Caco-2 (cell line): ENCODE data around the gene EAF1. TPM values are rescaled to one million over a fixed set of nuclear protein-coding genes. Genes with fewer than 3 reads are reported as not detected.

Source experiments
- BruUV-seq: library from RNA; stranded (reverse); fragments of 400-500 nt; replicated peaks from 2 replicates; lab custom pipeline; 2021; lab: Mats Ljungman, UMichigan
- CTCF ChIA-PET: fragments of 300-600 bp; sonication (Branson Sonifier 250); formaldehyde crosslinking; loops from one replicate; lab custom pipeline; 2022; ENCODE audit warnings: antibody characterized with exemption; lab: Charles Lee
- POLR2A ChIA-PET: fragments of 300-600 bp; sonication (Branson Sonifier 250); formaldehyde crosslinking; loops from one replicate; lab custom pipeline; 2022; ENCODE audit warnings: antibody characterized with exemption; lab: Charles Lee
- DNase-seq, 2 experiments: peaks; one replicate each; pipeline versions ENCODE4 v3.0.0 to v3.0.0-alpha.2; 2020 to 2022
- H3K27me3 ChIP-seq: replicated peaks from 2 replicates; pipeline ENCODE4 v1.6.0; 2011; ENCODE audit warnings: low read length; ENCODE audit not compliant: control insufficient read depth, insufficient read depth
- H3K36me3 ChIP-seq: 2 replicates; pipeline ENCODE4 v1.5.1; 2011; ENCODE audit warnings: low read length; ENCODE audit not compliant: control insufficient read depth, insufficient read depth
- H3K4me1 ChIP-seq: fragments of 250-450 bp; sonication (Bioruptor Pico); 2 replicates; pipeline ENCODE4 v1.5.1; 2020; ENCODE audit warnings: mild to moderate bottlenecking
- H3K4me3 ChIP-seq: 2 replicates; pipeline ENCODE4 v1.5.1; 2011; ENCODE audit warnings: low read depth, mild to moderate bottlenecking, control low read depth, low read length
- H3K9me3 ChIP-seq: fragments of 250-450 bp; sonication (Bioruptor Pico); 2 replicates; pipeline ENCODE4 v1.5.1; 2020; ENCODE audit warnings: mild to moderate bottlenecking, moderate library complexity
- H3K27ac Mint-ChIP-seq: one replicate; pipeline ENCODE4 v1.8.0; 2022; ENCODE audit warnings: mixed read lengths; ENCODE audit not compliant: unreplicated experiment
- H3K27me3 Mint-ChIP-seq: one replicate; pipeline ENCODE4 v1.8.0; 2022; ENCODE audit warnings: mixed read lengths; ENCODE audit not compliant: insufficient read depth, unreplicated experiment
- H3K36me3 Mint-ChIP-seq: one replicate; pipeline ENCODE4 v1.8.0; 2022; ENCODE audit warnings: mild to moderate bottlenecking, mixed read lengths; ENCODE audit not compliant: insufficient read depth, unreplicated experiment
- H3K4me1 Mint-ChIP-seq: one replicate; pipeline ENCODE4 v1.8.0; 2022; ENCODE audit warnings: low read depth, mixed read lengths; ENCODE audit not compliant: unreplicated experiment
- H3K4me3 Mint-ChIP-seq: one replicate; pipeline ENCODE4 v1.8.0; 2022; ENCODE audit warnings: mild to moderate bottlenecking, moderate library complexity, mixed read lengths; ENCODE audit not compliant: unreplicated experiment
- H3K9me3 Mint-ChIP-seq: one replicate; pipeline ENCODE4 v1.8.0; 2022; ENCODE audit warnings: mixed read lengths; ENCODE audit not compliant: unreplicated experiment
- CTCF ChIP-seq, 2 experiments: fragments of 200-600 bp in 1 of 2; IDR thresholded peaks; 1 replicate in 1 of 2; 2 replicates in 1 of 2; pipeline versions ENCODE4 v1.5.1 to v1.8.0; 2011 to 2022; ENCODE audit warnings: antibody characterized with exemption in 1 of 2, control low read depth in 1 of 2, inconsistent platforms in 1 of 2, low read depth in 1 of 2, low read length in 1 of 2, mild to moderate bottlenecking in 1 of 2, moderate library complexity in 1 of 2; ENCODE audit not compliant: insufficient read depth in 1 of 2, severe bottlenecking in 1 of 2, unreplicated experiment in 1 of 2
- intact Hi-C: fragments of 100-400 bp; cut with micrococcal nuclease; formaldehyde crosslinking; loops from one replicate; pipeline ENCODE4 v1.10.0; 2022; ENCODE audit not compliant: unreplicated experiment
- total RNA-seq: library from RNA; stranded (reverse); gene quantifications from 2 replicates; pipeline ENCODE4 v1.2.3, GENCODE V29; 2022

Gene EAF1
- total RNA-seq, 1 experiment from 2014 or later = 33.5 TPM

DNA sequence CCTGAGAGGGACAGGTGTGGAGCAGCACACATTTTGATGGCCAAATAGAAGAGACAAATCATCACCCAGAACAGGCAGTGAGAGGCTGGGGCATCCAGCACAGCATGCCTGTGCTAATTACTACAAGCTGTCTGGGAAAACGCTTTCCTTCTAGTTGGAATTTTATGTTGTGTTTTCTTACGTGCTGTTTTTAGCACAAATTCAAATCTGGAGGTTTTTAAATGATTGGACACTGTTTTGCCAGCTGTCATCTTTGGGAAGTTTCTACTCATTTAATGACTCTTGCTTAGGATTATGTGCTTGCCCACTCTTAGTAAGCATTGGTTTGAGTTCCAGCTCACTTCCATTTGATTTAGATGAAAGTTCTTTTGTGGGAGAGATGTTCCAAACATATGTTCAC is 43.5 kb downstream of the EAF1 start:
- DNase-seq = no peak
- no peaks in the 10 kb centered on the region for H3K4me1 Mint-ChIP-seq
- H3K36me3 ChIP-seq = no peaks in the 10 kb centered on the region
- no peaks in the 10 kb centered on the region for H3K36me3 Mint-ChIP-seq
- intact Hi-C loops = no loop called here
- H3K9me3 ChIP-seq = no peaks in the 10 kb centered on the region
- H3K4me3 Mint-ChIP-seq = no peak overlapping the region
- no TSS peak for BruUV-seq
- no peak overlapping the region for H3K4me3 ChIP-seq
- H3K27me3 ChIP-seq = no peaks in the 10 kb centered on the region
- no peaks in the 10 kb centered on the region for H3K4me1 ChIP-seq
- H3K27ac Mint-ChIP-seq = no peak overlapping the region
- H3K9me3 Mint-ChIP-seq = no peaks in the 10 kb centered on the region
- ChIA-PET POLR2A (no interaction called here), CTCF (no interaction called here)
- no peak for TF ChIP-seq CTCF (IDR thresholded peaks at IDR 0.05; ENCODE audit: insufficient read depth in 1 of 2, low read depth in 1 of 2, low read length in 1 of 2, severe bottlenecking in 1 of 2, unreplicated experiment in 1 of 2)
- peaks cover 9% of the 10 kb centered on the region for H3K27me3 Mint-ChIP-seq

GRCh38 chr3:15471861-15472260 is 44.5 kb downstream of the EAF1 start:
- intact Hi-C loops = no loop called here
- no peaks in the 10 kb centered on the region for H3K4me1 Mint-ChIP-seq
- no peaks in the 10 kb centered on the region for H3K27me3 ChIP-seq
- H3K9me3 Mint-ChIP-seq = no peaks in the 10 kb centered on the region
- DNase-seq = no peak
- H3K36me3 ChIP-seq = no peaks in the 10 kb centered on the region
- TF ChIP-seq CTCF (IDR thresholded peaks at IDR 0.05; ENCODE audit: insufficient read depth in 1 of 2, low read depth in 1 of 2, low read length in 1 of 2, severe bottlenecking in 1 of 2, unreplicated experiment in 1 of 2) = no peak
- no peak overlapping the region for H3K4me3 Mint-ChIP-seq
- H3K36me3 Mint-ChIP-seq = no peaks in the 10 kb centered on the region
- H3K4me1 ChIP-seq = no peaks in the 10 kb centered on the region
- ChIA-PET CTCF (interaction anchor here (0.6 to 0.7 kb wide), 2 partner anchors 19 to 269 kb away, joined by 3 read pairs; no protein-coding TSS in a partner anchor), POLR2A (no interaction called here)
- H3K4me3 ChIP-seq = no peak overlapping the region
- H3K27ac Mint-ChIP-seq = no peak overlapping the region
- BruUV-seq = no TSS peak
- no peaks in the 10 kb centered on the region for H3K9me3 ChIP-seq
- H3K27me3 Mint-ChIP-seq = peaks cover 9% of the 10 kb centered on the region

DNA sequence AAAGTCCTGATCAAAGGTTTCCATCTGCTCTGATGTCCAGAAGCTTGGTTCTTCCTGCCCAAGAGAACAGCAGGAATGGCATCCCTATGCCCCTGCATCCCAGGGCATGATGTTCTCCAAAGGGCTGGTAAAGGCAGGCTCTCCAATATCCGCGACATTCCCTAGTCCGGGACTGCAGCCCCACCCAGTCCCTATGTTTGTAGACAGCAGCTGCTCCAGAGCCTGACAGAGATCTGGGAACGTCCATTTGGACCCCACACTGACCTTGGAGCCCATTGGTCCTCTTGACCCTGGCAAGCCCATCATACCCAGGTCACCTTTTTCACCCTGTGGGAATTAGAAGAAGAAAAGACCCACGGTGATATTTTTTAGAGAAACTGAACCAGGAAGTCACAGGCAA is 47.8 kb downstream of the EAF1 start:
- H3K9me3 ChIP-seq = no peaks in the 10 kb centered on the region
- no peaks in the 10 kb centered on the region for H3K9me3 Mint-ChIP-seq
- H3K27ac Mint-ChIP-seq = no peak overlapping the region
- H3K36me3 ChIP-seq = no peaks in the 10 kb centered on the region
- no peak for DNase-seq
- H3K4me1 ChIP-seq = no peaks in the 10 kb centered on the region
- no peaks in the 10 kb centered on the region for H3K36me3 Mint-ChIP-seq
- intact Hi-C loops = no loop called here
- no peaks in the 10 kb centered on the region for H3K4me1 Mint-ChIP-seq
- ChIA-PET POLR2A (no interaction called here), CTCF (no interaction called here)
- BruUV-seq = no TSS peak
- H3K27me3 Mint-ChIP-seq = peaks cover 9% of the 10 kb centered on the region
- no peaks in the 10 kb centered on the region for H3K27me3 ChIP-seq
- no peak overlapping the region for H3K4me3 ChIP-seq
- no peak for TF ChIP-seq CTCF (IDR thresholded peaks at IDR 0.05; ENCODE audit: insufficient read depth in 1 of 2, low read depth in 1 of 2, low read length in 1 of 2, severe bottlenecking in 1 of 2, unreplicated experiment in 1 of 2)
- H3K4me3 Mint-ChIP-seq = no peak overlapping the region
